GM20000 (cell line): ENCODE data around the gene PLPP4.

Experiments used
- DNase-seq: peaks from one replicate; pipeline ENCODE4 v3.0.0; 2012; ENCODE audit warnings: low spot score
- CTCF ChIP-seq: IDR thresholded peaks from 2 replicates; pipeline ENCODE4 v1.5.1; 2012; ENCODE audit warnings: mild to moderate bottlenecking, control low read depth; ENCODE audit errors: extremely low read depth, missing control alignments

Gene PLPP4

GRCh38 chr10:120423431-120424197 is 33.4 kb upstream of the PLPP4 start:
- peak; percentile 61 for DNase-seq
- TF ChIP-seq CTCF, result peak; percentile 94

GRCh38 chr10:120424198-120424464 is 32.9 kb upstream of the PLPP4 start:
- no peak for DNase-seq
- TF ChIP-seq CTCF, result no peak

- no peak for DNase-seq
- no peak for TF ChIP-seq CTCF
Observed at GRCh38 chr10:120426306-120426705, 30.7 kb upstream of the PLPP4 start.

- TF ChIP-seq CTCF, result no peak
- DNase-seq, result no peak
Observed at GRCh38 chr10:120428754-120429153, 28.3 kb upstream of the PLPP4 start.

GRCh38 chr10:120429395-120429794 is 27.6 kb upstream of the PLPP4 start:
- DNase-seq, result no peak

GRCh38 chr10:120431251-120431651 is 25.8 kb upstream of the PLPP4 start:
- TF ChIP-seq CTCF, result no peak
- DNase-seq, result no peak

More at GRCh38 chr10:120429395-120429794, 27.6 kb upstream of the PLPP4 start:
- no peak for TF ChIP-seq CTCF

- TF ChIP-seq CTCF, result no peak
- no peak for DNase-seq
Observed at GRCh38 chr10:120432209-120432608, 24.8 kb upstream of the PLPP4 start.
